Heart left ventricle (tissue), 16 donors: ENCODE data around the gene TM9SF1. TPM values are rescaled to one million over a fixed set of nuclear protein-coding genes. Genes with fewer than 3 reads are reported as not detected.
"Not testable (repeated sequence)": the region's sequence is repeated elsewhere in the genome, so short reads cannot be mapped to it uniquely, and the experiment has no call there.

Experiments
- ATAC-seq, 4 donors: fragments of 200-7000 bp; cut with Tn5 transposase; one replicate each; pipeline ENCODE4 v1.9.1; 2020 to 2022; ENCODE audit warnings: moderate library complexity in 4 of 4, mild to moderate bottlenecking in 3 of 4, moderate number of reproducible peaks in 1 of 4
- DNase-seq, 5 donors: peaks; one replicate each; pipeline ENCODE4 v3.0.0-alpha.2; 2020
- H3K27ac ChIP-seq, 12 donors: fragments of 200-600 bp; sonication (generic) in 4 of 12; one replicate each; pipeline versions ENCODE4 v1.5.0 to v1.8.0; 2016 to 2022; ENCODE audit warnings: mild to moderate bottlenecking in 2 of 12
- H3K27me3 ChIP-seq, 9 donors: fragments of 200-600 bp; sonication (generic) in 2 of 9; one replicate each; pipeline versions ENCODE4 v1.5.1 to v1.8.0; 2016 to 2022; ENCODE audit warnings: mild to moderate bottlenecking in 3 of 9
- H3K36me3 ChIP-seq, 9 donors: fragments of 200-600 bp; sonication (generic) in 2 of 9; one replicate each; pipeline versions ENCODE4 v1.5.0 to v1.8.0; 2018 to 2022; ENCODE audit warnings: mild to moderate bottlenecking in 2 of 9
- H3K4me1 ChIP-seq, 12 donors: fragments of 200-600 bp; sonication (generic) in 4 of 12; one replicate each; pipeline versions ENCODE4 v1.5.0 to v1.8.0; 2016 to 2022; ENCODE audit warnings: mild to moderate bottlenecking in 3 of 12
- H3K4me3 ChIP-seq, 12 donors: fragments of 200-600 bp; sonication (generic) in 4 of 12; one replicate each; pipeline versions ENCODE4 v1.5.0 to v1.8.0; 2017 to 2022; ENCODE audit warnings: mild to moderate bottlenecking in 9 of 12, moderate library complexity in 4 of 12
- H3K9me3 ChIP-seq, 12 donors: fragments of 200-600 bp; sonication (generic) in 4 of 12; one replicate each; pipeline versions ENCODE4 v1.5.0 to v1.8.0; 2016 to 2022; ENCODE audit warnings: mild to moderate bottlenecking in 1 of 12
- CTCF ChIP-seq, 12 donors: fragments of 200-600 bp; sonication (generic) in 4 of 12; IDR thresholded peaks; one replicate each; pipeline versions ENCODE4 v1.5.0 to v1.8.0; 2018 to 2022; ENCODE audit warnings: antibody characterized with exemption in 12 of 12, mild to moderate bottlenecking in 5 of 12
- POLR2A ChIP-seq, 2 donors: fragments of 450-650 bp; IDR thresholded peaks; one replicate each; pipeline ENCODE4 v1.6.1; 2017; ENCODE audit warnings: antibody characterized with exemption in 2 of 2, mild to moderate bottlenecking in 2 of 2, moderate library complexity in 2 of 2
- WGBS, 4 donors: extraction: QIAGEN DNeasy Blood & Tissue Kit in 2 of 4; methylation state at CpG; one replicate each; pipeline versions ENCODE4 v1.1.5 to v1.1.7; 2013 to 2018; 5-methylcytosine and 5-hydroxymethylcytosine counted together
- intact Hi-C, 10 donors: fragments of 100-400 bp; cut with DNase I; formaldehyde crosslinking; loops; one replicate each; pipeline versions ENCODE4 v1.11.1 to v1.14.2; 2022
- polyA plus RNA-seq, 2 donors: library from polyadenylated mRNA; stranded (reverse); fragments of 200-250 nt; gene quantifications; one replicate each; pipeline ENCODE4 v1.2.3, GENCODE V29; 2013
- total RNA-seq, 9 donors: library from RNA; depleted of rRNA in 2 of 9; stranded (reverse); fragments of >200 nt in 2 of 9; fragmentation: NEBNext Ultra II Directional in 3 of 9; extraction: Animal tissue kit (Norgen Biotek cat#: 25700) in 3 of 9; gene quantifications; one replicate each; pipeline versions ENCODE4 v1.1.0 to v1.2.4, GENCODE V29; 2016 to 2023
- donor health status: ischemic (EF 13 %, LVEDD 7.1; RV severe dilation, severe dysfunction).
- donor health status: healthy with polysubstance abuse.
- donor health status: DM: no; HTN: yes; CAD: no.
- donor health status: DM: no; HTN: no; CAD: no.
- donor health status: ischemic (EF 25% LVEDD 6.9; RV normal size, moderate dysfunction).
- donor health status: ischemic (EF 25% LVEDD 5.7; RV mildly dilated, moderate dysfunction).
- donor health status: healthy.
- donor health status: DM: yes; HTN: yes; CAD: no.
- donor health status: ischemic (EF 35%, LVEDD 5.7; RV mildly dilated, moderate dysfunction).
- donor health status: nonischemic (EF 11% LVEDD 7.7; RV severe dilation, severe dysfunction).
- donor health status: DM: yes; HTN: yes; CAD: no.
- donor health status: PGD.
- donor health status: ischemic (EF 29% LVEDD 5.4; RV normal size, mild dysfunction).
- donor health status: nonischemic (EF 23%, LVEDD 6.1; RV moderate dilation, normal function).

The TM9SF1 gene
- total and polyA plus RNA-seq, 11 donors, result 6.1 to 52.8 (median 26.3) TPM

- H3K36me3 ChIP-seq, result peaks cover 0 to 78% (median 51%) of the 10 kb centered on the region in 9 donors
- intact Hi-C loops, result no loop called here
Observed at GRCh38 chr14:24204163-24205146, 9.2 kb upstream of the TM9SF1 start.

GRCh38 chr14:24203249-24203886, 8.1 kb upstream of the TM9SF1 start:
- H3K27ac ChIP-seq, H3K9me3 ChIP-seq, DNase-seq, ATAC-seq, H3K4me3 ChIP-seq, H3K27me3 ChIP-seq, intact Hi-C loops: not testable (repeated sequence)
- peaks cover 0 to 71% (median 41%) of the 10 kb centered on the region in 9 donors for H3K36me3 ChIP-seq
- 91 to 99% (median 98%) methylated on average over 16 of the region's 16 CpGs for WGBS, 4 donors
- peaks cover 0 to 13% (median 0%) of the 10 kb centered on the region in 12 donors for H3K4me1 ChIP-seq

More at GRCh38 chr14:24204163-24205146, 9.2 kb upstream of the TM9SF1 start:
- H3K9me3 ChIP-seq, result peaks cover 0 to 4% (median 0%) of the 10 kb centered on the region in 12 donors
- H3K27ac ChIP-seq, result no peak overlapping the region
- no peaks in the 10 kb centered on the region for H3K27me3 ChIP-seq
- DNase-seq (no peak), ATAC-seq (no peak)
- H3K4me1 ChIP-seq, result peaks cover 0 to 2% (median 0%) of the 10 kb centered on the region in 12 donors
- WGBS, 4 donors, result 92 to 97% (median 94%) methylated on average over 7 of the region's 7 CpGs
- H3K4me3 ChIP-seq, result no peak overlapping the region
- TF ChIP-seq POLR2A (IDR thresholded peaks at IDR 0.05) (no peak), CTCF (IDR thresholded peaks at IDR 0.05) (no peak)

- ATAC-seq, H3K27ac ChIP-seq, H3K9me3 ChIP-seq, DNase-seq, intact Hi-C loops, H3K27me3 ChIP-seq, H3K4me3 ChIP-seq: not testable (repeated sequence)
- H3K36me3 ChIP-seq, result peaks cover 0 to 63% (median 32%) of the 10 kb centered on the region in 9 donors
- WGBS, 4 donors, result 91 to 93% (median 92%) methylated on average over 8 of the region's 8 CpGs
- H3K4me1 ChIP-seq, result peaks cover 0 to 19% (median 2%) of the 10 kb centered on the region in 12 donors
Observed at GRCh38 chr14:24202538-24202937, 7.3 kb upstream of the TM9SF1 start.

- Histone ChIP-seq H3K4me3 (no peak overlapping the region), H3K36me3 (peaks cover 0 to 33% (median 13%) of the 10 kb centered on the region in 9 donors), H3K27ac (no peak overlapping the region), H3K9me3 (peaks cover 0 to 4% (median 0%) of the 10 kb centered on the region in 12 donors), H3K4me1 (peaks cover 2 to 45% (median 23%) of the 10 kb centered on the region in 12 donors), H3K27me3 (no peaks in the 10 kb centered on the region)
- WGBS, 4 donors, result 79 to 91% (median 83%) methylated on average over 7 of the region's 7 CpGs
- DNase-seq (no peak), ATAC-seq (no peak)
- intact Hi-C loops, result no loop called here
- TF ChIP-seq POLR2A (IDR thresholded peaks at IDR 0.05) (no peak), CTCF (IDR thresholded peaks at IDR 0.05) (no peak)
Observed at GRCh38 chr14:24198814-24199524, 3.7 kb upstream of the TM9SF1 start.
